Stomach smooth muscle (tissue), 2 donors: Measurements from ENCODE around the gene BHLHA9.
"Not testable (repeated sequence)": the region's sequence is repeated elsewhere in the genome, so short reads cannot be mapped to it uniquely, and the experiment has no call there.

Experiments used
- H3K27ac ChIP-seq: one replicate; pipeline ENCODE4 v1.7.0; 2013; ENCODE audit warnings: mild to moderate bottlenecking, low read length, inconsistent platforms
- H3K27me3 ChIP-seq, 2 donors: one replicate each; pipeline ENCODE4 v1.7.0; 2013; ENCODE audit warnings: low read length in 2 of 2; ENCODE audit not compliant: insufficient read depth in 2 of 2, control insufficient read depth in 1 of 2
- H3K36me3 ChIP-seq, 2 donors: one replicate each; pipeline ENCODE4 v1.7.0; 2013; ENCODE audit warnings: low read length in 2 of 2; ENCODE audit not compliant: control insufficient read depth in 2 of 2, insufficient read depth in 2 of 2
- H3K4me1 ChIP-seq: one replicate; pipeline ENCODE4 v1.7.0; 2013; ENCODE audit warnings: low read length; ENCODE audit not compliant: control insufficient read depth, insufficient read depth
- H3K4me3 ChIP-seq, 2 donors: one replicate each; pipeline ENCODE4 v1.7.0; 2013; ENCODE audit warnings: low read length in 2 of 2
- H3K9ac ChIP-seq, 2 donors: one replicate each; pipeline ENCODE4 v1.7.0; 2013; ENCODE audit warnings: low read length in 2 of 2, mild to moderate bottlenecking in 1 of 2
- H3K9me3 ChIP-seq, 2 donors: one replicate each; pipeline ENCODE4 v1.7.0; 2013; ENCODE audit warnings: low read length in 2 of 2; ENCODE audit not compliant: control insufficient read depth in 2 of 2
- donor health status: healthy.
- donor health status: Pancreatic carcinoma.

The BHLHA9 gene

GRCh38 chr17:1301546-1301945 is 31.3 kb downstream of the BHLHA9 start:
- Histone ChIP-seq H3K27me3 (peaks cover 35 to 39% of the 10 kb centered on the region in 2 donors), H3K9me3 (no peaks in the 10 kb centered on the region)

GRCh38 chr17:1302761-1303160 is 32.5 kb downstream of the BHLHA9 start:
- H3K9ac ChIP-seq, result no peak overlapping the region
- peaks cover 35 to 36% of the 10 kb centered on the region in 2 donors for H3K27me3 ChIP-seq
- H3K36me3 ChIP-seq, result no peaks in the 10 kb centered on the region
- no peaks in the 10 kb centered on the region for H3K9me3 ChIP-seq
- H3K4me1 ChIP-seq, result peaks cover 4% of the 10 kb centered on the region
- H3K27ac ChIP-seq, result no peak overlapping the region
- H3K4me3 ChIP-seq, result no peak overlapping the region

More at GRCh38 chr17:1301546-1301945, 31.3 kb downstream of the BHLHA9 start:
- Histone ChIP-seq H3K27ac (no peak overlapping the region), H3K4me3 (no peak overlapping the region), H3K4me1 (peaks cover 4% of the 10 kb centered on the region), H3K9ac (no peak overlapping the region), H3K36me3 (no peaks in the 10 kb centered on the region)

DNA sequence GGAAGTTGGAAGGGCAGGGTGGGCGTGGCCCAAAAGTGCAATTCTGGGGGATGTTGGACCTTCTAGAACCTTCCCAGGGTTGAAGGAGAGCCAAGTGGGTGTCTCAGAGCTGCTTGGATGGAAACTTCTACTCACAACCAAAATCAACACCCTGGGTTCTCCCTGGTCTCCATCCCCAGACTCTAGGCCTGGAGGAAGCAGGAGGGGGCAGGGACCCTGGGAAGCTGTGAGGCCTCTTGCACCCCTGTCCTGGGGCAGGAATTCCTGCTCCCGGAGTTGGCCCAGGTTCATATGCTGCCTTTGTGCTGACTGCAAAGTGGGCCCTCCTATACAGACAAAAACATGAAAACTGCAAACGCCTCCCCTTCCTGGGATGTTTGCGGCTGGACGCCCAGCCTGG is 34.3 kb downstream of the BHLHA9 start:
- no peak overlapping the region for H3K27ac ChIP-seq
- H3K27me3 ChIP-seq, result peaks cover 21 to 26% of the 10 kb centered on the region in 2 donors
- H3K4me1 ChIP-seq, result no peaks in the 10 kb centered on the region
- no peak overlapping the region for H3K9ac ChIP-seq
- no peak overlapping the region for H3K4me3 ChIP-seq
- no peaks in the 10 kb centered on the region for H3K9me3 ChIP-seq
- no peaks in the 10 kb centered on the region for H3K36me3 ChIP-seq

DNA sequence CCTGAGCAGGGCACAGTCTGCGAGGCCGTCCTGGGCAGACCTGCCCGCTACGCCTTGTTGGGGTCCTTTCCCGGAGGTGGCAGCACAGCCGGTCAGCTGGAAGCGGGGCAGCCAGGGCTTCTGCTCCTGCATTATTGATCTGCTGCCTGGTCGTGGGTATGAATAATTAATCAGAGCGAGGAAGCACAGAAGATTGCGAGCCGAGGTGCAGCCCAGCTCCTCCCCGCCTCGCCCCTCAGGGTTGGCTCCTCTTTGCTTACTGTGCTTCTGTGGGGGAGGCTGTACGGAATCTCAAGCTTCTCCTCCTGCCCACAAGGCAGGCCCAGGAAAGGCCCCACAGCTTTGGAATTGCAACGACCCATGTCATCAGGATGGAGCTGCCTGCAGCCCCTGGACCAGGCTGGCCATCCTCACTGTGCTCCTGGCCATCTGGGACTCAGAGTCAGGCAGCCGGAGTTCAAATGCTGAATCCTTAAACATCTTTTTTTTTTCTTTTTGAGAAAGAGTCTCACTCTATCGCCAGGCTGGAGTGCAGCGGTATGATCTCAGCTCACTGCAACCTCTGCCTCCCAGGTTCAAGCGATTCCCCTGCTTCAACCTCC is 34.8 kb downstream of the BHLHA9 start:
- no peaks in the 10 kb centered on the region for H3K9me3 ChIP-seq
- no peak overlapping the region for H3K27ac ChIP-seq
- H3K4me3 ChIP-seq, result no peak overlapping the region
- peaks cover 16 to 23% of the 10 kb centered on the region in 2 donors for H3K27me3 ChIP-seq
- no peak overlapping the region for H3K9ac ChIP-seq
- no peaks in the 10 kb centered on the region for H3K36me3 ChIP-seq
- H3K4me1 ChIP-seq, result no peaks in the 10 kb centered on the region

DNA sequence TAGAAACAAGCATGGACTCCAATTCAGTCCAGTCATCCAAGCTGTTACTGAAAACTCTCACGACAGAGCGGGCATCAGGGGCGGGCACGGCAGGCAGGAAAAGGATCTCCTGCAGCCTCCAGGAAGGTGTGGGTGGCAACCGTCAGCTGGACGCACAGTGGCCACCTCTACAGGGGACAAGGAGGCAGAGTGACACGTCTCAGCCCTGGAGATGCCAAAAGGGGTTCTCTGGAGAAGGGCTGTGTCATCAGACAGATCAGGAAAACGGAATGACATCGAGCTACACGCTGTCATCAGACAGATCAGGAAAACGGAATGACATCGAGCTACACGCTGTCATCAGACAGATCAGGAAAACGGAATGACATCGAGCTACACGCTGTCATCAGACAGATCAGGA is 37.6 kb downstream of the BHLHA9 start:
- H3K27ac ChIP-seq, H3K36me3 ChIP-seq, H3K4me3 ChIP-seq, H3K4me1 ChIP-seq, H3K9ac ChIP-seq, H3K9me3 ChIP-seq: not testable (repeated sequence)
- peaks cover 7 to 14% of the 10 kb centered on the region in 2 donors for H3K27me3 ChIP-seq

DNA sequence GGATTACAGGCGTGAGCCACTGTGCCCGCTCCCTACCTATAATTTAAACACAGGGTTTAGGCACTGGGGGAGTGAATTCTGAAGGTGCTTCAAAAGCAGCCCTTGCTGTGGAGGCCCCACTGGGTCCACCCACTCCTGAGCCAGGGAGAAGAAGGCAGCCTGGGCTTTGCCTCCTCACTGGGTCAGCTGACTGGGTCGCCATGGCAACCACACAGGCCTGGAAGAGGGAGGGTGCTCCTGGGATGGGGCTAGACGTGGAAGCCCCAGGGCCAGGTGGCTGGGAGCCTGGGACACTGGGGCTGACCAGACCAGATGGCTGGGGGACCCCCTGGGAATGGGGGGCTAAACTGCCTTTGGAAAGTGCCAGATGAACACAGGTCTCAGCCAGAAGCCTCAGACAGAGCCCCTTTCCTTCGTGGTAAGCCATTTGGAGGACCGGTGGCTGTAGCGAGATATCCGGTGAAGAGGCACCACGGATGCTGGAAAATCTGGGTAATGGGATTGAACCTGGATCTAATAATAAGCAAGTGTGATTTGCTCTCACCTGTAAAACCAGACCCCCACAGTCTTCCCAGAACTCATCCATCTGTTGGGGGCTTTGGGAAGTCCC is 42.1 kb downstream of the BHLHA9 start:
- Histone ChIP-seq H3K36me3 (no peaks in the 10 kb centered on the region), H3K27ac (no peak overlapping the region), H3K4me1 (no peaks in the 10 kb centered on the region), H3K4me3 (no peak overlapping the region), H3K27me3 (peaks cover 8 to 22% of the 10 kb centered on the region in 2 donors), H3K9ac (no peak overlapping the region), H3K9me3 (no peaks in the 10 kb centered on the region)

GRCh38 chr17:1313270-1314005 is 43.2 kb downstream of the BHLHA9 start:
- Histone ChIP-seq H3K27me3 (peaks cover 8 to 22% of the 10 kb centered on the region in 2 donors), H3K36me3 (no peaks in the 10 kb centered on the region), H3K27ac (no peak overlapping the region), H3K9ac (no peak overlapping the region), H3K4me3 (no peak overlapping the region), H3K9me3 (no peaks in the 10 kb centered on the region), H3K4me1 (no peaks in the 10 kb centered on the region)

DNA sequence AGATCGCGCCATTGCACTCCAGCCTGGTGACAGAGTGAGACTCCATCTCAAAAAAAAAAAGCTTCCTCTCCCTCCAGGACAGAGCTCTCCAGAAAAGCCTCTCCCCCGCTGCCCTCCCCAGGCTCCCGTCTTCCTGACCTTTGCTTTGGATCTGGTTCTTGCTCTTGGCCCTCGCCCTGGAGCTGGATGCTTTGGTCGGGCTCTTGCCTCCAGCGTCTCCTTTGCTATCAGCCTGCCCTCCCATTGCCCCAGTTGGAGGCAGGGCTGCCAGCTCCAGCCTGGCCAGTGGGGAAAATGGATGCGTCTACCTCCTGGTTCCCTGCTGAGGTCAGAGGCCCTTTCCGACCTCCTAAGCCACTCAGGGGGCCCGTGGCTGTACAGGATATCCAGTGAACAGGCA is 45.2 kb downstream of the BHLHA9 start:
- no peak overlapping the region for H3K27ac ChIP-seq

GRCh38 chr17:1315891-1316403 is 45.7 kb downstream of the BHLHA9 start:
- no peaks in the 10 kb centered on the region for H3K4me1 ChIP-seq
- no peaks in the 10 kb centered on the region for H3K36me3 ChIP-seq
- H3K9me3 ChIP-seq, result no peaks in the 10 kb centered on the region
- H3K4me3 ChIP-seq, result no peak overlapping the region
- H3K27me3 ChIP-seq, result peaks cover 8 to 22% of the 10 kb centered on the region in 2 donors
- H3K27ac ChIP-seq, result no peak overlapping the region
- no peak overlapping the region for H3K9ac ChIP-seq

More for the DNA sequence above, 45.2 kb downstream of the BHLHA9 start:
- Histone ChIP-seq H3K4me1 (no peaks in the 10 kb centered on the region), H3K27me3 (peaks cover 8 to 22% of the 10 kb centered on the region in 2 donors), H3K9ac (no peak overlapping the region), H3K36me3 (no peaks in the 10 kb centered on the region), H3K9me3 (no peaks in the 10 kb centered on the region), H3K4me3 (no peak overlapping the region)
